Left ventricle myocardium inferior (tissue), 1 donor: Measurements from ENCODE around the gene CENPL. TPM values are rescaled to one million over a fixed set of nuclear protein-coding genes. Genes with fewer than 3 reads are reported as not detected.
"Not testable (repeated sequence)": the region's sequence is repeated elsewhere in the genome, so short reads cannot be mapped to it uniquely, and the experiment has no call there.

Source experiments
- DNase-seq: peaks from one replicate; pipeline ENCODE4 v3.0.0-alpha.2; 2020
- H3K27ac ChIP-seq: fragments of 200-600 bp; replicated peaks from 2 replicates; pipeline ENCODE4 v1.8.0; 2021
- H3K27me3 ChIP-seq: fragments of 200-600 bp; 2 replicates; pipeline ENCODE4 v1.8.0; 2021; ENCODE audit warnings: low read depth
- H3K36me3 ChIP-seq: fragments of 200-600 bp; 2 replicates; pipeline ENCODE4 v1.8.0; 2021
- H3K4me1 ChIP-seq: fragments of 200-600 bp; 2 replicates; pipeline ENCODE4 v1.8.0; 2021
- H3K4me3 ChIP-seq: fragments of 200-600 bp; 2 replicates; pipeline ENCODE4 v1.8.0; 2021; ENCODE audit warnings: mild to moderate bottlenecking, moderate library complexity
- H3K9me3 ChIP-seq: fragments of 200-600 bp; replicated peaks from 2 replicates; pipeline ENCODE4 v1.8.0; 2021
- intact Hi-C: fragments of 100-400 bp; cut with micrococcal nuclease; formaldehyde crosslinking; loops from one replicate; pipeline ENCODE4 v1.11.0; 2022
- total RNA-seq: library from RNA; stranded (reverse); fragmentation: NEBNext Ultra II Directional; extraction: Animal tissue kit (Norgen Biotek cat#: 25700); gene quantifications from one replicate; pipeline ENCODE4 v1.2.1, GENCODE V29; 2021
- TF ChIP-seq, protein P1 (sequence below): fragments of 200-600 bp; IDR thresholded peaks from 2 replicates; pipeline ENCODE4 v1.8.0; 2021; ENCODE audit warnings: antibody characterized with exemption, mild to moderate bottlenecking, borderline replicate concordance
- donor health status: DM: no; HTN: yes; CAD: no; lungs with severe emphysema.

Gene CENPL
- total RNA-seq, 1 donor from 2014 or later = 4.2 TPM

DNA sequence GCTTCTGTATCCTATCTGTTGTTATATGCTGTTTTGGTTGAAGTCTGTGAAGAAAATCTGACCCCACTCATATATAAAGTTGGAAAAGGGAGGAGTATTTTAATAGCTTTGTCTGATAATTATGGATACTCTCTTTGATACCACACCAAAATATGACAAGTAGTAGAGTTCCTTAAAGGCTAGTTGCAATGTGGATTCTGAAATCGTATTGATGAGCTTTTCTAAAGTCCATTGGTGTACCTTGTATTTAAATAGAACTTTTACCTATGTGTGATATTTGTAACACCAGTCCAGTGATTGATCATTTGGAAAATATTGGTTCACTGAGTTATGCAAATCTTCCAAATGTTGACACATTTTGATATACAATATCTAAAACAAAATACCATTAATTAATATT lies 35.4 kb upstream of the CENPL start:
- Histone ChIP-seq H3K36me3 (peaks cover 96% of the 10 kb centered on the region), H3K4me1 (peaks cover 9% of the 10 kb centered on the region), H3K27me3 (no peaks in the 10 kb centered on the region), H3K9me3 (no peaks in the 10 kb centered on the region), H3K4me3 (no peak overlapping the region), H3K27ac (no peak overlapping the region)
- TF ChIP-seq, protein P1, sequence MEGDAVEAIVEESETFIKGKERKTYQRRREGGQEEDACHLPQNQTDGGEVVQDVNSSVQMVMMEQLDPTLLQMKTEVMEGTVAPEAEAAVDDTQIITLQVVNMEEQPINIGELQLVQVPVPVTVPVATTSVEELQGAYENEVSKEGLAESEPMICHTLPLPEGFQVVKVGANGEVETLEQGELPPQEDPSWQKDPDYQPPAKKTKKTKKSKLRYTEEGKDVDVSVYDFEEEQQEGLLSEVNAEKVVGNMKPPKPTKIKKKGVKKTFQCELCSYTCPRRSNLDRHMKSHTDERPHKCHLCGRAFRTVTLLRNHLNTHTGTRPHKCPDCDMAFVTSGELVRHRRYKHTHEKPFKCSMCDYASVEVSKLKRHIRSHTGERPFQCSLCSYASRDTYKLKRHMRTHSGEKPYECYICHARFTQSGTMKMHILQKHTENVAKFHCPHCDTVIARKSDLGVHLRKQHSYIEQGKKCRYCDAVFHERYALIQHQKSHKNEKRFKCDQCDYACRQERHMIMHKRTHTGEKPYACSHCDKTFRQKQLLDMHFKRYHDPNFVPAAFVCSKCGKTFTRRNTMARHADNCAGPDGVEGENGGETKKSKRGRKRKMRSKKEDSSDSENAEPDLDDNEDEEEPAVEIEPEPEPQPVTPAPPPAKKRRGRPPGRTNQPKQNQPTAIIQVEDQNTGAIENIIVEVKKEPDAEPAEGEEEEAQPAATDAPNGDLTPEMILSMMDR = no peak
- DNase-seq = no peak
- intact Hi-C loops = no loop called here

DNA sequence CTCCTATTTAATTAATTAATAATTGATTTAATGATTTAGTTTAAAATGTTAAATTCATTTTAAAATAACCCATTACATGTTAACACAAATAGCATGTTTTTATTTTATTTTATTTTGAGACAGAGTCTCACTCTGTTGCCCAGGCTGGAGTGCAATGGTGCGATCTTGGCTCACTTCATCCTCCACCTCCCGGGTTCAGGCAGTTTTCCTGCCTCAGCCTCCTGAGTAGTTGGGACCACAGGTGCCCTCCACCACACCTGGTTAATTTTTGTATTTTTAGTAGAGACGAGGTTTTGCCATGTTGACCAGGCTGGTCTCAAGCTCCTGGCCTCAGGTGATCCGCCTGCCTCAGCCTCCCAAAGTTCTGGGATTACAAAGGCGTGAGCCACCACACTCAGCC lies 34.9 kb upstream of the CENPL start:
- H3K27me3 ChIP-seq, H3K4me1 ChIP-seq, H3K4me3 ChIP-seq, DNase-seq, intact Hi-C loops, H3K9me3 ChIP-seq, H3K27ac ChIP-seq: not testable (repeated sequence)
- H3K36me3 ChIP-seq = peaks cover 95% of the 10 kb centered on the region

DNA sequence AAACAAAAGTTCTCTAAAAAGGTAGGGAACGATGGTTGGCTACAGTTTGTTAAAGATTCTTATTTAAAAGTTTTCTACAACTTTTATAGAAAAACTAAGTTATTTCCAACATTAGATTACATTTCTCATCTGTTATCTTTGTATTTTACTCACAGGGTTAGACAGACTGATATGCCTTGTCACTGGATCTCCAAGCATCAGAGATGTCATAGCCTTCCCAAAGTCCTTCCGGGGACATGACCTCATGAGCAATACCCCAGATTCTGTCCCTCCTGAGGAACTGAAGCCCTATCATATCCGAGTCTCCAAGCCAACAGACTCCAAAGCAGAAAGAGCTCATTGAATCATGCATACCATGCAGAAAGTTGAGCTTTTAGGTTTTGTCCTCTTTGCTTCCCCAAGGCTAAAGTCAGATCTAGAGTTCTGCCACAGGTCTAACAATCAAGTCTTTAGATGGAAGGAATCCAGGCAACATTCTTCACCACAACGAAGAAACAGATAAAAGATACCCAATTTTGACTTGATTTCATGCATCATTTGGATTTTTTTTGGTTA lies 32.8 kb upstream of the CENPL start:
- Histone ChIP-seq H3K9me3 (no peaks in the 10 kb centered on the region), H3K4me3 (no peak overlapping the region), H3K27me3 (no peaks in the 10 kb centered on the region), H3K4me1 (peaks cover 2% of the 10 kb centered on the region), H3K27ac (no peak overlapping the region), H3K36me3 (peaks cover 86% of the 10 kb centered on the region)
- TF ChIP-seq, protein P1 = no peak
- DNase-seq = no peak
- intact Hi-C loops = no loop called here

DNA sequence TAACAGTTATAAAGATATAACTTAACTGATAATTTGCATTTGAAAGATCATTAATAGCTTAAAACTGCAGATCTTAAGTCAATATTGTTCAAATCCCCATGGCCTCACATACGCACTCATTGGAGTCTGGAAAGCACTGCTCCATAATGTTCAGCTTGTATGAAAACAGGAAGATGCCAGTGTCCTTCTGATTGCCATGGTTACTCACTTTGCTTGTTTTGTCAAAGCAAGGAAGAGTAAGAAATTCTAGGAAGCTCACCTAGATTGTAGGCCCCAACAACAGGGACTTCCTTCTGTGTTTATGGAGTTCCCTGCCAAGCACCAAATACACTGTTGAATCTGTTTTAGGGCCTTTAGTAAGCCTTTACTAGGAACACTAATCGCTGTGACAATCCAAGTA lies 32.2 kb upstream of the CENPL start:
- TF ChIP-seq, protein P1 = no peak
- Histone ChIP-seq H3K9me3 (no peaks in the 10 kb centered on the region), H3K36me3 (peaks cover 81% of the 10 kb centered on the region)

DNA sequence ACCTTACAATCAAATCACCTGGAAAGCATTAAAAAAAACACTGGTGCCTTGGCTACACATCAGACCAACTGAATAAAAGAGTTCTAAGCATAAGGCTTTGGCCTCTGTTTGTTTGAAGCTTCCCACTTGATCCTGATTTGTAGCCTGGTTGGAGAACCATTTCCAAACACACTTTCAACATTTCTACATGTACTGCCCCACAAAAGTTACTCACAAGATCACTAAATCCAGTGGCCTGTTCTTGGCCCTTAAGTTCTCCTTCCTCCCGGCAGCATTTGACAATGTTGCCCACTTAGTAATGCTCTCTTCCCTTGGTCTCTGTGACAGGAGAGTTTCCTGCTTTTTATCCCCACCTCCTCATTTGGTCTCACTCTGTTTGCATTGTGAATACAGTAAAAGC lies 31.3 kb upstream of the CENPL start:
- Histone ChIP-seq H3K36me3 (peaks cover 83% of the 10 kb centered on the region), H3K9me3 (no peaks in the 10 kb centered on the region), H3K27ac (no peak overlapping the region), H3K27me3 (no peaks in the 10 kb centered on the region), H3K4me3 (no peak overlapping the region), H3K4me1 (peaks cover 5% of the 10 kb centered on the region)
- intact Hi-C loops = no loop called here
- TF ChIP-seq, protein P1 = no peak
- no peak for DNase-seq

More for the DNA sequence above, 32.2 kb upstream of the CENPL start:
- intact Hi-C loops = no loop called here
- H3K27me3 ChIP-seq = no peaks in the 10 kb centered on the region
- DNase-seq = no peak
- H3K4me1 ChIP-seq = peaks cover 5% of the 10 kb centered on the region
- no peak overlapping the region for H3K27ac ChIP-seq
- no peak overlapping the region for H3K4me3 ChIP-seq

DNA sequence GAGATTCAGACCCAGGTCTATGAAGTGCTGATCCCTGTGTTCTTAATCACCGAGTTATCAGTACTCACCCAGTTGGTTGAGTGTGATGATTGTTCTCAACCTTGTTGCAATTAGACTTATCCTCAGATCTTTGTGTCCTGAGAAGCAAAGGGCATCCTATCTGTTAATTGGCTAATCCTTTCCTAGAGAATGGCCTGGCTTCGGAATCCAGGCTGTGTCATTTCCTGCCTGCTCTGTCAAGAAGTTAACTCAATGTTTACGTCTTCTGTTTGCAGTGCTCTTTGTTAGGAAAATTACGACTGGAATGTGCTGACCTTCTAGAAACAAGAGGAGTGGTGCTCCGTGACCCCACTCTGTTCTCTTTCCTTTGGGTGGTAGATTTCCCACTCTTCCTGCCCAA lies 28.4 kb upstream of the CENPL start:
- Histone ChIP-seq H3K27me3 (no peaks in the 10 kb centered on the region), H3K27ac (peak overlapping the region; percentile 61), H3K4me3 (no peak overlapping the region), H3K9me3 (no peaks in the 10 kb centered on the region), H3K4me1 (peaks cover 5% of the 10 kb centered on the region), H3K36me3 (peaks cover 64% of the 10 kb centered on the region)
- intact Hi-C loops = no loop called here
- TF ChIP-seq, protein P1 = no peak
- no peak for DNase-seq
